HG03159 (cell line): Measurements from ENCODE around the gene WDR43.

Experiments used
- ATAC-seq: cut with Tn5 transposase; IDR thresholded peaks from one replicate; pipeline ENCODE4 v1.9.1; 2021; ENCODE audit warnings: mild to moderate bottlenecking, moderate library complexity; ENCODE audit not compliant: unreplicated experiment

The WDR43 gene

GRCh38 chr2:28909655-28910353 lies 15.3 kb downstream of the WDR43 start:
- ATAC-seq: no peak

- no peak for ATAC-seq
These were observed 21.5 kb downstream of the WDR43 start for GRCh38 chr2:28915939-28916338.

- ATAC-seq: no peak
These were observed 32.4 kb downstream of the WDR43 start for GRCh38 chr2:28926847-28927246.

- no peak for ATAC-seq
These were observed 33.0 kb downstream of the WDR43 start for GRCh38 chr2:28927469-28927868.

GRCh38 chr2:28927878-28928277 lies 33.4 kb downstream of the WDR43 start:
- ATAC-seq: no peak

GRCh38 chr2:28929581-28929980 lies 35.1 kb downstream of the WDR43 start:
- ATAC-seq: no peak

- no peak for ATAC-seq
These were observed 35.7 kb downstream of the WDR43 start for GRCh38 chr2:28930205-28930604.

- no peak for ATAC-seq
These were observed 40.3 kb downstream of the WDR43 start for GRCh38 chr2:28934769-28935168.

GRCh38 chr2:28941008-28941407 lies 46.5 kb downstream of the WDR43 start:
- ATAC-seq: no peak

GRCh38 chr2:28944535-28945248 lies 50.2 kb downstream of the WDR43 start:
- no peak for ATAC-seq

GRCh38 chr2:28948160-28948559 lies 53.7 kb downstream of the WDR43 start:
- ATAC-seq: no peak

- ATAC-seq: no peak
These were observed 54.7 kb downstream of the WDR43 start for GRCh38 chr2:28949190-28949589.

GRCh38 chr2:28949617-28950305 lies 55.3 kb downstream of the WDR43 start:
- no peak for ATAC-seq

- ATAC-seq: no peak
These were observed 56.6 kb downstream of the WDR43 start for GRCh38 chr2:28950941-28951630.

GRCh38 chr2:28951910-28952835 lies 57.7 kb downstream of the WDR43 start:
- ATAC-seq: no peak

GRCh38 chr2:28952836-28953211 lies 58.4 kb downstream of the WDR43 start:
- ATAC-seq: no peak

GRCh38 chr2:28955467-28955866 lies 61.0 kb downstream of the WDR43 start:
- ATAC-seq: no peak

GRCh38 chr2:28956415-28956826 lies 62.0 kb downstream of the WDR43 start:
- no peak for ATAC-seq

GRCh38 chr2:28956890-28957289 lies 62.4 kb downstream of the WDR43 start:
- ATAC-seq: no peak

GRCh38 chr2:28958689-28959088 lies 64.2 kb downstream of the WDR43 start:
- ATAC-seq: no peak
